Lower leg skin (tissue), 3 donors: ENCODE data around the gene CCDC9B.

Experiments used
- CTCF ChIP-seq, 3 donors: fragments of 450-650 bp; IDR thresholded peaks; one replicate each; pipeline ENCODE4 v1.5.1; 2016; ENCODE audit warnings: antibody characterized with exemption in 3 of 3, mild to moderate bottlenecking in 3 of 3, moderate library complexity in 2 of 3
- POLR2A ChIP-seq, 2 donors: fragments of 450-650 bp; IDR thresholded peaks; one replicate each; pipeline ENCODE4 v1.6.1; 2016 to 2017; ENCODE audit warnings: antibody characterized with exemption in 2 of 2, mild to moderate bottlenecking in 1 of 2, moderate library complexity in 1 of 2

GRCh38 chr15:40366457-40367370, 26.0 kb upstream of the CCDC9B start:
- TF ChIP-seq CTCF (IDR thresholded peaks at IDR 0.05) (no peak), POLR2A (IDR thresholded peaks at IDR 0.05) (no peak)
